Right ventricle myocardium superior (tissue), 1 donor: ENCODE results near the gene EDDM13. TPM values are rescaled to one million over a fixed set of nuclear protein-coding genes. Genes with fewer than 3 reads are reported as not detected.
"Not testable (repeated sequence)": the region's sequence is repeated elsewhere in the genome, so short reads cannot be mapped to it uniquely, and the experiment has no call there.

ENCODE experiments used
- ATAC-seq: fragments of 200-7000 bp; cut with Tn5 transposase; one replicate; pipeline ENCODE4 v1.9.1; 2020; ENCODE audit warnings: mild to moderate bottlenecking; ENCODE audit not compliant: poor library complexity
- DNase-seq: peaks from one replicate; pipeline ENCODE4 v3.0.0-alpha.2; 2020
- intact Hi-C: fragments of 100-400 bp; cut with DNase I; formaldehyde crosslinking; loops from one replicate; pipeline ENCODE4 v1.11.2; 2022
- long read RNA-seq: library from polyadenylated mRNA; unstranded; transcript quantifications from one replicate; pipeline ENCODE4 v2.0.0, GENCODE V29; 2021
- total RNA-seq: library from RNA; stranded (reverse); fragmentation: NEBNext Ultra II Directional; extraction: Animal tissue kit (Norgen Biotek cat#: 25700); gene quantifications from one replicate; pipeline ENCODE4 v1.2.1, GENCODE V29; 2021
- donor health status: DM: no; HTN: yes; CAD: no; lungs with severe emphysema.

EDDM13 gene, protein sequence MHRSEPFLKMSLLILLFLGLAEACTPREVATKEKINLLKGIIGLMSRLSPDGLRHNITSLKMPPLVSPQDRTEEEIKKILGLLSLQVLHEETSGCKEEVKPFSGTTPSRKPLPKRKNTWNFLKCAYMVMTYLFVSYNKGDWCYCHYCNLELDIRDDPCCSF
- total RNA-seq = not detected
- long read RNA-seq, partial matches to known transcripts = 0 of 3 reads
- long read RNA-seq, other reads (novel, unspliced or antisense) = 2 of 3 reads

DNA sequence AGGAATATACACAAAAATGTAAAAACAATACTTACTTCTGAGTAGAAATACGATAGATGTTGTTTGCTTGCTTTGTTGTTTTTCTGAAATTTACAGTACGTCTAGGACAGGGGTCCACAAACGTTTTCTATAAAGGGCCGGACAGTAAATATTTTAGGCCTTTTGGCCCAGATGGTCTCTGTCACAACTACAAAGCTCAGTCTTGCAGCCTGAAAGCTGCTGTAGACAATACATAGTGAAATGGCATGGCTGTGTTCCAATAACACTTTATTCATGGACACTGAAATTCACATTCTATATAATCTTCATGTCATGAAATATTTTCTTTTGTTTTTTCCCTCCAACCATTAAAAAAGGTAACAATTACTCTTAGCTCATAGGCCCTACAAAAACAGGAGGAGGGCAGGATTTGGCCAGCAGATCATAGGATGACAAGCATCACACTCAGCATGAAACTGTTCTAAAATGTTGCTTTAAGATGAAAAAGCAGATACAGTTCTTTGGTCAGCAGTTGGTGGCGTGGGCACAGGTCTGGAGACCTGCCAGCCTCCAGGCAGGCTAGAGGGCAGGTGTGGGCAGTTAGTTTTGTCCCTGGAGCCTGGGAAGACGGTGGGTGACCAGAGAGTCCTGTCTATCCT, at the start of gene EDDM13:
Gene EDDM13, plus strand, starts transcription at position 588 of the 638 bp plus-strand sequence. CDS start 87 bp downstream, outside the sequence.
- intact Hi-C loops = no loop called here
- DNase-seq (no peak), ATAC-seq (no peak)

DNA sequence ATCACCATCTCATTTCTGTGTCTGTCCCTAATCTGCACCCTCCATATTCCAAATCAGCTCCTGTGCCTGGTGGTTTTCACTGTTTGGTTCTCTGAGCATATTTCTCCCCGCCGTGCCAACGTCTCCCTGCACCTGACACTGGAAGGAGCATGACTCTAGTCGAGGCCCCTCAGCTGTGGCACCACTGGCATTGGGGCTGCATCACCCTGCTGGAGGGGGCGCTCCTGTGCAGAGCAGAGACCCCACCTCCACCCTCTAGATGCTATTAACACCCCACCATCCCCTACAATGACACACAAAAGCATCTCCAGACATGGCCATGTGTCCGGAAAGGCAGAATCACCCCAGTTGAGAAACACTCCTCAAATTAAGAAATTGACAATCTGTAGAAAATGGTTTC, 49.6 kb upstream of the EDDM13 start:
- DNase-seq (no peak), ATAC-seq (no peak)
- intact Hi-C loops = no loop called here

DNA sequence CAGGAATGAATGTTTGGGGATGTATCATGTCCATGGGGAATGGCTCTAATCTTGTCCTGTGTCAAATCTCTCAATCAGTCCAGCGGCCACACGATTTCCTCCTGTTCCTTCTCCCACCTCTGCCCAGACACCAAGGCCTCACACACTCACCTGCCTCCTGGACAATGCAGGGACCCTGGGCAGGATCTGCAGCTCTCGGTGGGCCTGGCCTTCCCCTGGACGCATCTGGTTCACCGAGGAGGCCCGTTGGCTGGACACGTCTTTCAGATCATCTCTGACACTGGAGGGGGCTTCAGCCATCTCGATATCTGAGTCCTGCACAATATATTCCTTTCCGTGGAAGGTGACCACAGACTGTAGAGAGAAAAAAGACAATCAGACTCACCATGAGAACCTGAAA, 49.1 kb upstream of the EDDM13 start:
- intact Hi-C loops = no loop called here
- no peak for DNase-seq
- ATAC-seq = no peak

DNA sequence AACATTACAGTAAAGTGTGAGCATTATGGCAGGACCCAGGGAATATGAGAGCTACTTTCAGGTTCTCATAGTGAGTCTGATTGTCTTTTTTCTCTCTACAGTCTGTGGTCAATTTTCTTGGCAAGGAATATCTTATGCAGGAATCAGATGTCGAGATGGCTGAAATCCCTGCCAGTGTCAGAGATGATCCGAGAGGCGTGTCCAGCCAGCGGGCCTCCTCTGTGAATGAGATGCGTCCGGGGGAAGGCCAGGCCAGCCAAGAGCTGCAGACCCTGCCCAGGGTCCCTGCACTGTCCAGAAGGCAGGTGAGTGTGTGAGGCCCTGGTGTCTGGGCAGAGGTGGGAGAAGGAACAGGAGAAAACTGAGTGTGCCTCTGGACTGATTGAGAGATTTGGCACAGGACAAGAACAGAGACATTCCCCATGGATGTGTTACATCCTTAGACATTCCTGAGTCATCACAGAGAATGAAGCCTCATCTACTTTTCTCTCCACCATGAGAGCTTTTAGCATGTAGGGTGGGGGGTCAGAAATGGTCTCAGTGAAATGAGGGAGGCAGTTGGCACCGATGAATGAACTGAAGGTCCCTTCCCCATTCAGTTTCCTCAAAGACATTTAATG, 27.3 kb upstream of the EDDM13 start:
- intact Hi-C loops = no loop called here
- ATAC-seq = no peak
- DNase-seq = no peak

DNA sequence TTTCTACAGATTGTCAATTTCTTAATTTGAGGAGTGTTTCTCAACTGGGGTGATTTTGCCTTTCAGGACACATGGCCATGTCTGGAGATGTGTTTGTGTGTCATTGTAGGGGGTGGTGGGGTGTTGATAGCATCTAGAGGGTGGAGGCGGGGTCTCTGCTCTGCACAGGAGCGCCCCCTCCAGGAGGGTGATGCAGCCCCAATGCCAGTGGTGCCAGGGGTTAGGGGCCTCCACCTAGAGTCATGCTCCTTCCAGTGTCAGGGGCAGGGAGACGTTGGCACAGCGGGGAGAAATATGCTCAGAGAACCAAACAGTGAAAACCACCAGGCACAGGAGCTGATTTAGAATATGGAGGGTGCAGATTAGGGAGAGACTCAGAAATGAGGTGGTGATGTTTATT, 26.8 kb upstream of the EDDM13 start:
- ATAC-seq, intact Hi-C loops, DNase-seq: not testable (repeated sequence)

DNA sequence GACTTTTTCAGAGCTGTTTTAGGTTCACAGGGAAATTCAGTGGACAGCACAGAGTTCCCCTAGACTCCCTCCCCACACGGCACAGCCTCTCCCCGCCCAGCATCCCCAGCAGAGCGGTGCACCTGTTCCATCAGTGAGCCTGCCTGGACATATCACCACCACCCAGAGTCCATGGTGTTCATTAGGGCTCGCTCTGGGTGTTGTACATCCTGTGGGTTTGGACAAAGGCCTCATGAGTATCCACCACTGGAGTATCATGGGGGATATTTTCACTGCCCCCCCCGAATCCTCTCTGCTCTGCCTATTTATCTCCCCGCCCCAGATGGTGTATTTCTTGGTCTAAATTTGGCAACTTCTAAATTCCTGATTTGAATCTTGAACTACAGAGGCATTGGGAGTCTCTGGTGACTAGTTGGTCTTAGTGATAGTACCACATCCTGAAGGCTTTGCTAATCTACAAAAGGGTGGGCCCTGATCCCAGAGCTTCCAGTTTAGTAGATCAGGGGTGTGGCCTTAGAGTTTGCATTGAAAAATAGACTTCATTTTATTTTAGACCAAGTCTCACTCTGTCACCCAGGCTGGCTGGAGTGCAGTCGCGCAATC, 23.7 kb upstream of the EDDM13 start:
- DNase-seq, intact Hi-C loops, ATAC-seq: not testable (repeated sequence)

DNA sequence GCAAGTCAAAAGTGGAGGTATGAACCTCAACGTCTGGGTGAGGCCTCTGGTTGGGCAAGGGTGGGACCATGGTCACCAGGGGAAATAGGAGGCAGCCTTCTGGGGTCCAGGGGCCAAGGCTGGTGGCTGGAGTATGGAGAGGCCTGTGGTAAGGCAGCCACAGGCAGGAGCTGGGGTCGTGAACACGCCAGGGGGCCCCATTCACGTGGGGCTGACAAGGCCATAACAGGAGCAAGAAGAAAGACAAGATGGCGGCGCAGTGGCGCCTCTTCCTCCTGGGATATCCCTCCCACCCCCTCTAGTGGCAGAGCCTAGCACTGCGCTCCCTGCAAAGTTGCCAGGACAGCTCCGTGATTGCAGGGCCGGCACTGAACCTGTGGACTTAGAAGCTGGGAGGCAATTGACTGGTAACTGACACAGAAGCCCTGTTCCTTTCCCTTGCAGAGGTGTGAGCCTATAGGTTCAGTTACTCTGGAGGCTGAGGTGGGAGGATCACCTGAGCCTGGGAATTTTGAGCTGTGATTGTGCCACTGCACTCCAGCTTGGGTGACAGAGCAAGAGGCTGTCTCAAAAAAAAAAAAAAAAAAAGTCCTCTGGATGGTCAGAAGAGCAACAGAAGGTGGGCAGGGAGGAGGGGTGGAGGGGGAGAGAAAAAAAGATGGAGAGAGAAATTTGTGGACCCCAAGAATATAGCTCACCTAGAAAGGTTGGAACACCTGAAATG, 19.7 kb upstream of the EDDM13 start:
- intact Hi-C loops = loop anchor here (5.0 kb wide), 3 partner anchors 79 to 176 kb away; no protein-coding TSS in a partner anchor
- DNase-seq (peak; percentile 82), ATAC-seq (peak; percentile 85)

DNA sequence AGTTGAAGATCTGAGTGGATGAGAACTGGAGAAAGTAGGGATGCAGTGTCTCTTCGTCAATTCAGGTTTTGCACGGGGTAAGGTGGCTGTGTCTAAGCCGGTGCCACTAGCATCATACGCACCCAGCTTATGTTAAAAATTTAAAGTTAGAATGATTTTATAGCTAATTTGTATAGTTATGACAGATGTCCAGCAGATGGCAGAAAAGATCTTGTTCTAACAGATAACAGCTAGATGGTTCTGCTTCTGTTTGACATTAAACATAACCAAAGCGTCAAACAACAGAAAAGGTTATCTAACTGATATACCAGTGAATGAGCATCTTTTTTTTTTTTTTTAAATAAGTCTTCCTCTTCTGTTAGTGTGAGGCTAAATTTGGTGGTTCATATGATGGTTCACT, 18.8 kb upstream of the EDDM13 start:
- intact Hi-C loops = loop anchor here (5.0 kb wide), 3 partner anchors 79 to 176 kb away; no protein-coding TSS in a partner anchor
- ATAC-seq (peak; percentile 75), DNase-seq (no peak)

DNA sequence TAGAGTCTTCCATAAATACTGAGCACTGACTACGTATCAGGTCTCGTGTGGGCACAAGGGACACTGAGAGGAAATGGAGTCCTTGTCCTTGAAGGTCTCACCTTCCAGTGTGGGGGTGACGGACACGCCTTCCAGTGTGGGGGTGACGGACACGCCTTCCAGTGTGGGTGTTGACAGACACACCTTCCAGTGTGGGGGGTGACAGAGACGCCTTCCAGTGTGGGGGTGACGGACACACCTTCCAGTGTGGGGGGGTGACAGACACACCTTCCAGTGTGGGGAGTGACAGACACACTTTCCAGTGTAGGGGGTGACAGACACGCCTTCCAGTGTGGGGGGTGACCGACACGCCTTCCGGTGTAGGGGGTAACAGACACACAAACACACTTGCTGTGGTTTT, 14.3 kb upstream of the EDDM13 start:
- ATAC-seq (no peak), DNase-seq (no peak)
- intact Hi-C loops = no loop called here

DNA sequence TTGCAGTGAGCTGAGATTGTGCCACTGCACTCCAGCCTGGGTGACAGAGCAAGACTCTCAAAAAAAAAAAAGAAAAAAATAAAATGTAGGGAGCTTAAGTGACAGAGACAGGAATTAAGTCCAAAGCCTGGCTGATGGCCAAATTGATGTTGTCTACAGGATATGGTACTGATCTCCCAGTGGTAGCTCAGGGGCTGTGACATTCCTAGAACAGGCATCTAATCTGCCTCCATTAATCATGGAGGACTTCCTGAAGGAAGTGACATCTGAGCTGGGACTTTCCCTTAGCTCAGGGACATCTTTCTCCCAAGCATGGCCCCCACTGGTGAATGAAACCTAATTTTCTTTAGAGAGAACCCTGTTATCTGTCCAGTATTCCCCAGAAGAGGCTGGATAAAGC, 11.4 kb upstream of the EDDM13 start:
- ATAC-seq (no peak), DNase-seq (no peak)
- intact Hi-C loops = no loop called here

DNA sequence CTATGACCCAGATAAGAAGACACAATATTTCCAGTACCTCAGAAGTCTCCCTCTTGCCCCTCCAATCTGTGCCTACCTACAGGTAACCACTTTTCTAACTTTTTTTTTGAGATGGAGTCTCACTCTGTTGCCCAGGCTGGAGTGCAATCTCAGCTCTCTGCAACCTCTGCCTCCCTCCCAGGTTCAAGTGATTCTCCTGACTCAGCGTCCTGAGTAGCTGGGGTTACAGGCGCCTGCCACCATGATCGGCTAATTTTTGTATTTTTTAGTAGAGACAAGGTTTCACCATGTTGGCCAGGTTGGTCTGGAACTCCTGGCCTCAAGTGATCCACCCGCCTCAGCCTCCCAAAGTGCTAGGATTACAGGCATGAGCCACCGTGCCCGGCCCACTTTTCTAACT, 10.6 kb upstream of the EDDM13 start:
- ATAC-seq, DNase-seq, intact Hi-C loops: not testable (repeated sequence)

DNA sequence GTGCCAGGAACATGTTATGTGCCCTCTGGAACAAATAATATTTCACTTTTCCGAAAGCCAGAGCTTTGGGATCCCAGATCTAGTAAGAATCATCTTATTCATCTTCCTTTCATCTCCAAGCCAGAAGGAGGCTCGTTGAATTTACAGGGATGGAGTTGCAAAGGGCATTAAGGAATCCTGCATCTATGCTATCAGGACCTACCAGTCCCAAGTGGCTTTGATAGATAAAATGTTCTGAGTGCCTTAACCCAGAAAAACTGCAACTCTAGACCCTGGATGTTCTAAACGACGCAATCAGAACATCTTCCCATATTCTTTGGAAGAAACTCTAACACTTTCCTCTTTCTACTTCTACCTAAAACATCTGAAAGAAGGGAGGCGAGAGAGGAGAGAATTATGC, 9.2 kb upstream of the EDDM13 start:
- intact Hi-C loops = no loop called here
- no peak for DNase-seq
- no peak for ATAC-seq

DNA sequence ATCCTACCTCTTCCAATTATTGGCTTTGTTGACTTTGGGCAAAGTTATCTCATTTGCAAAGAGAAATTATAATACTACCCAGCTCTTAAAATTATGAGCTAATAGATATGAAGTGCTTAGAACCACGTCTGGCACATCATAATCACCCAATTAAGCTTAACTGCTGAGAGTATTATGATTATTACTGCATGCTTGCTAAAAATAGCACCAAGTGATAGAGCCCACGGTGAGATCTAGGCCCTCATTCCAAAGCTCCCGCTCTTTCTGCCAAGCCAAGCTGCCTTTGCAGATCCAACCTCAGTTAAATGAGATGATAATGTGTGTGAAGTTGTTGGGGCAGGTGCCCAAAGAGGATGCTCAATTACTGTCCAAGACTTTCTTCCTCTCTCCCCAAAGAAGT, 6.5 kb upstream of the EDDM13 start:
- peak; percentile 52 for ATAC-seq
- DNase-seq = no peak
- intact Hi-C loops = no loop called here

DNA sequence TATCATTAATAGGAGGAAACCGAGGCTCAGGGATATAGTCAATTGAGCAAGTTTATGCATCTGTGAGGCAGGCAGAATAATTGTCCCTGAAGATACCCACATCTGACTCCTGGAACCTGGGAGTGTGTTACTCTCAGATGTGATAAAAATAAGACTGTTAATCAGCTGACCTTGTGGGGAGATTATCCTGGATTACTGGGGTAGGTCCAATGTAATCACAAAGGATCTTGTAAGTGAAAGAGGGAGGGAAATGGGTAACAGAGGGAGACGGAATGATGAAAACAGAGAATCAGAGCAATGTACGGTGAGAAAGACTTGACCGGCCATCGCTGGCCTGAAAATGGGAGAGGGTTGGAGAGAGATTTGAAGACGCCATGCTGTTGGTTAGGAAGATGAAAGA, 3.2 kb upstream of the EDDM13 start:
- ATAC-seq = no peak
- intact Hi-C loops = no loop called here

DNA sequence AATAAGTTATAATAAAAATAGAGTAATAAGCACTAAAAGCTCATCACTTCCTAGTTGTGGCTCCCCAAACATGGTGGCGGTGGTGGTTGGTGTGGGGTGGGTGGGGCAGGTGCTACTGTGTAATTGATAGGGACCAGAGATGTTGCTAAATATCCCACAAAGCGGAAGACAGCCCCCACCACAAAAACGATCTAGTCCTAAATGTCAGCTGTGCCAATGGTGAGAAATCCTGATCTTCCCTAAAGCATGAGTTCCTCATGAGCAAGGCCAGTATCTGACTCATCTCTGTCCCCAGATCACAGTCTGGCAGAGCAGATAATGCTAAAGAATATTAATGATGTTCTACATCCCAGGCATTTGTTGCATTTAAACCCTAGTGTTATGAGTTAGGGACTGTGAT, 1.9 kb upstream of the EDDM13 start:
- intact Hi-C loops = no loop called here
- ATAC-seq (no peak), DNase-seq (no peak)

More for the DNA sequence above, 3.2 kb upstream of the EDDM13 start:
- DNase-seq = no peak

DNA sequence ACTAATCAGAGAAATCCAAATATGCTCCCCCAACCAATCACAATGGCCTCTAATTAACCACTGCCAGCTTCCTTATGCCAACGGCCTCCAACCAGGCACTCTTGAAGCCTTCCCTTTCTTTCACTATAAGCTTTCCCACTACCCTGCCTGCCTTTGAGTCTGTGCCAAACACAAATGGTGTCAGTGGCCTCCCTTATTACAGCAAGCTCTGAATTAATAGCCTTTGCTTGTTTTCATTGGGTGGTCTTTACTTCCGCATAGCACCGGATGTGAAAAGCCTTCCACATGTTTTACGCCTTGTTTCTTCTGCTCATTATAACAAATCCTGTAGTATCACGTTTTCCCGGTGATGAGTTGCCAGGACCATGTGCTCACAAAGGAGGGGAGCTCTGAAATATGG, 1.4 kb upstream of the EDDM13 start:
- intact Hi-C loops = no loop called here
- no peak for DNase-seq
- ATAC-seq = no peak

DNA sequence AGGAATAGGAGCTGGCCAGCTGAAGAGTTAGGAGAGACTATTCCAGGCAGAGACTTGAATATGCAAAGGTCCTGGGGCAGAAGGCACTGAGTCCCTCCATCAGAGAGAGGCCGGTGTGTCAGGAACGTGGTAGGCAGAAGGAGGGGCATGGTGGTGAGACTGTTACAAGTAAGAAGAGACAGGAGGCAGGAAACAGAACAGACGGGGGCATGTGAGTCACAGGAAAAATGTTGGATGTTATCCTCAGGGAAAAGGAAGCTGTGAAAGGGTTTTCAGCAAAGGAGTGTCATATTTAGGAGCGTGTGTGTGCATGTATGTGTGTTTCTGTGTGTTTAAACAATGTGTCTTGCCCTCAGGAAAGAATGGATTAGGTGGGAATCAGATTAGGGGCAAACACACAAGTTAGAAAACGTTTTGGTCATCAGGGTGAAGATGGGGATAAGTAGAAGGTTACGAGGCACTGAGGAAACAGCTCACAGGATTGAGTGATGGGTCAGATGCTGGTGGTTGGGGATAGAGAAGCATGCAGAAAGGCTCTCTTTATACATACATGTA, 1.1 kb downstream of the EDDM13 start:
- intact Hi-C loops = no loop called here
- DNase-seq (no peak), ATAC-seq (no peak)

DNA sequence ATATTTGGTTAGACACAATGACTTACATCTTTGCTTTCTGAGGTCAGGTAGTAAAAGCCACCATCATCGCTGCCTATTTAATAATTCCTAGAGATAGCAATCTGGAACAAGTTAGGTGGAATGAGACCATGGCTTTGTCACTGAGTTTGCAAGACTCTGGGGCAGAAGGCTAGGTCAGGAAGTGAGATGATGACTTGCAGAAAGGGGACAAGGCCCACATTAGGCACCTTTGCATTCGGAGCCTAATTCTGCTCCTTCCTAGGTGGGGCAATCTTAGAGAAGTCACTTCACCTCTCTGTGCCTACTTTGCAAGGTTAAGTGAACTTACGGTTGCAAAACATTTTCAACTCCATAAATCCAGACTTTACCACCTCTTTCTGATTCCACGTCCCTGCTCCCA, 10.3 kb downstream of the EDDM13 start:
- intact Hi-C loops = no loop called here
- ATAC-seq (no peak), DNase-seq (no peak)

DNA sequence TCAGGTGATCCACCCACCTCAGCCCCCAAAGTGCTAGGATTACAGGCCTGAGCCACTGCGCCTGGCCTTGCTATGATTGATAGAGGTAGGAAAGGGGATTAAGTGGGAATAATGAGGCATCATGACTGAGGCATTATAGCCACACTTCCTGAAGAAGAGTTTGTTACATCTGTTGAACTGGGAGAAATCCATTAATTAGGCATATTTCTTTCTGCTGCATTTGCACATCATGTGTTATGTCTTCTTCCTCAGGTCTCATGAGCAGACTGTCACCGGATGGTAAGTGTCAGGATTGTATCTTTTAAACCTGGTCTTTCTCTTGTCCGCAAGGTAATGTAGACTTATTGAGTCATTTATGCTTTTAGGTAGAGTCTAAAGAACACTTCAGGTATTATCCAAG, 12.2 kb downstream of the EDDM13 start:
- intact Hi-C loops = no loop called here

More for the DNA sequence above, 12.2 kb downstream of the EDDM13 start:
- DNase-seq = no peak
- no peak for ATAC-seq
